ENCODE data around the gene UPK1B.
"Not testable (repeated sequence)": the region's sequence is repeated elsewhere in the genome, so short reads cannot be mapped to it uniquely, and the experiment has no call there.

Gene UPK1B

GRCh38 chr3:119236756-119237155 is 63.4 kb downstream of the UPK1B start:
- TF ChIP-seq ZFX (IDR thresholded peaks at IDR 0.05; ENCODE audit: borderline replicate concordance) (no peak), CTCF (IDR thresholded peaks at IDR 0.05) (no peak)
- H3K27ac ChIP-seq: no peak overlapping the region

GRCh38 chr3:119237299-119237698 is 63.9 kb downstream of the UPK1B start:
- no peak overlapping the region for H3K27ac ChIP-seq
- TF ChIP-seq ZFX (IDR thresholded peaks at IDR 0.05; ENCODE audit: borderline replicate concordance) (no peak), CTCF (IDR thresholded peaks at IDR 0.05) (no peak)

DNA sequence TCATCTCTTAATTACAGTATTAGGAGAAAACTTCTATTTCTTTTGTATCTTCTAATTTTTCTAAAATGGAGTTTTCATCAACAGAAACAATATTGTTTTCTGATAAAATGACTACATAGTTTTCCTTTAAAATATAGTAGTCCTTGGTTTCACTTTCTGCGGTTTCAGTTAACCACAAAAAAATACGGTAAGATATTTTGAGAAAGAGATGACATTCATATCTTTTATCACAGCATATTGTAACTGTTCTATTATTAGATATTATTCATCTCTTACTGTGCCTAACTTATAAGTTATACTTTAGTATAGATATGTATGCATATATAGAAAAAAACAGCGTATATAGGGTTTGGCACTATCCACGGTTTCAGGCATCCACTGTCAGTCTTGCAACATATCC is 65.0 kb downstream of the UPK1B start:
- no peak for TF ChIP-seq CTCF (IDR thresholded peaks at IDR 0.05)
- TF ChIP-seq ZFX (IDR thresholded peaks at IDR 0.05; ENCODE audit: borderline replicate concordance): no peak
- H3K27ac ChIP-seq: no peak overlapping the region

- TF ChIP-seq CTCF (IDR thresholded peaks at IDR 0.05) (no peak), ZFX (IDR thresholded peaks at IDR 0.05; ENCODE audit: borderline replicate concordance) (no peak)
- peak overlapping the region; percentile 87; the same call in 1 of the 2 replicates for H3K27ac ChIP-seq
Measured at GRCh38 chr3:119239206-119239820, 65.9 kb downstream of the UPK1B start.

- TF ChIP-seq ZFX (IDR thresholded peaks at IDR 0.05; ENCODE audit: borderline replicate concordance) (no peak), CTCF (IDR thresholded peaks at IDR 0.05) (no peak)
- H3K27ac ChIP-seq: peak overlapping the region; percentile 87
Measured at GRCh38 chr3:119240101-119240590, 66.7 kb downstream of the UPK1B start.

- peak within 1 kb of the TSS; percentile 87 for H3K27ac ChIP-seq
- TF ChIP-seq CTCF (IDR thresholded peaks at IDR 0.05) (no peak), ZFX (IDR thresholded peaks at IDR 0.05; ENCODE audit: borderline replicate concordance) (no peak)
Measured at GRCh38 chr3:119240591-119241434, 67.4 kb downstream of the UPK1B start, which contains the start of gene B4GALT4. TSS of gene B4GALT4 (minus strand) at chr3:119240878. CDS start at chr3:119230099, 10,779 bp downstream.

GRCh38 chr3:119242387-119243057 is 69.1 kb downstream of the UPK1B start:
- not testable (repeated sequence) for H3K27ac ChIP-seq

GRCh38 chr3:119243058-119243529 is 69.7 kb downstream of the UPK1B start:
- not testable (repeated sequence) for H3K27ac ChIP-seq
